K562 (cell line): ENCODE data around the gene FHIP2A.

Experiments
- ELF4 ChIP-seq: fragments of 450-650 bp; formaldehyde crosslinking; IDR thresholded peaks from 2 replicates; pipeline ENCODE4 v1.4.0; 2022; ENCODE audit warnings: missing genetic modification characterization
- HDAC8 ChIP-seq: fragments of 450-650 bp; IDR thresholded peaks from 2 replicates; pipeline ENCODE4 v1.6.1; 2016; ENCODE audit warnings: mild to moderate bottlenecking, missing genetic modification characterization, moderate library complexity, missing compliant biosample characterization
- SP2 ChIP-seq: IDR thresholded peaks from 2 replicates; pipeline ENCODE4 v1.6.1; 2011; ENCODE audit warnings: mild to moderate bottlenecking, low read depth, low read length, moderate library complexity; ENCODE audit not compliant: poor library complexity, severe bottlenecking; ENCODE audit errors: extremely low read depth
- TF ChIP-seq, protein P1 (sequence below), 3 experiments: IDR thresholded peaks in 2 of 3; conservative IDR thresholded peaks in 1 of 3; 2 replicates each; pipeline ENCODE4 v1.5.1; 2011 to 2012; ENCODE audit warnings: low read length in 3 of 3, mild to moderate bottlenecking in 3 of 3, control low read depth in 2 of 3, improper control_type of control experiment in 1 of 3, inconsistent platforms in 1 of 3, low read depth in 1 of 3, mixed read lengths in 1 of 3, moderate library complexity in 1 of 3; ENCODE audit not compliant: insufficient read depth in 2 of 3
- TF ChIP-seq, protein P2 (sequence below): fragments of 250-450 bp; sonication (Bioruptor Pico); IDR thresholded peaks from 2 replicates; pipeline ENCODE4 v1.8.0; 2022; ENCODE audit warnings: moderate library complexity, mild to moderate bottlenecking, inconsistent platforms

DNA sequence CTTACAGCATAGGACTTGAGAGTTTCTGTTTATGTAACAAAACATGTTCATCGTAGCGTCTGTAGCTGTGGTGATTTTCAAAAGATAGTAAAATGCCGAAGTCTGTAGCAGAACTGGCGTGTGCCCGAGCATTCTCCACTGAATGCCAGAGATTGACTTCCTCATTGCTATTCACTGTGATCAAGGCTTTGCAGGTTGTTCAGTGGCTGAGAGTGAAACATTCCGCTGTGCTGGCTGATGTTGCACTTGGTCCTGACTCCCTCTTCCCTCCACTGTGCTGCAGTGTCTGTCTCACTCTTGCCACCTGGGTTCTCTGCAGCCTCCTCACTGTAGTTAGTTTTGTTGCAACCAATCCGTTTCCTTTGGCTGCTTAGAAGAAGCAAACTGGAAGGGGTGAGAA is 37.6 kb downstream of the FHIP2A start:
- TF ChIP-seq, protein P1, sequence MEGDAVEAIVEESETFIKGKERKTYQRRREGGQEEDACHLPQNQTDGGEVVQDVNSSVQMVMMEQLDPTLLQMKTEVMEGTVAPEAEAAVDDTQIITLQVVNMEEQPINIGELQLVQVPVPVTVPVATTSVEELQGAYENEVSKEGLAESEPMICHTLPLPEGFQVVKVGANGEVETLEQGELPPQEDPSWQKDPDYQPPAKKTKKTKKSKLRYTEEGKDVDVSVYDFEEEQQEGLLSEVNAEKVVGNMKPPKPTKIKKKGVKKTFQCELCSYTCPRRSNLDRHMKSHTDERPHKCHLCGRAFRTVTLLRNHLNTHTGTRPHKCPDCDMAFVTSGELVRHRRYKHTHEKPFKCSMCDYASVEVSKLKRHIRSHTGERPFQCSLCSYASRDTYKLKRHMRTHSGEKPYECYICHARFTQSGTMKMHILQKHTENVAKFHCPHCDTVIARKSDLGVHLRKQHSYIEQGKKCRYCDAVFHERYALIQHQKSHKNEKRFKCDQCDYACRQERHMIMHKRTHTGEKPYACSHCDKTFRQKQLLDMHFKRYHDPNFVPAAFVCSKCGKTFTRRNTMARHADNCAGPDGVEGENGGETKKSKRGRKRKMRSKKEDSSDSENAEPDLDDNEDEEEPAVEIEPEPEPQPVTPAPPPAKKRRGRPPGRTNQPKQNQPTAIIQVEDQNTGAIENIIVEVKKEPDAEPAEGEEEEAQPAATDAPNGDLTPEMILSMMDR (IDR thresholded peaks at IDR 0.05 in 2 of 3, conservative IDR thresholded peaks at IDR 0.05 in 1 of 3; ENCODE audit: insufficient read depth in 2 of 3, low read depth in 1 of 3, low read length in 3 of 3): no peak
- TF ChIP-seq ELF4 (CRISPR knock-in tag) (no peak), HDAC8 (tag) (no peak), SP2 (no peak)
- TF ChIP-seq, protein P2, sequence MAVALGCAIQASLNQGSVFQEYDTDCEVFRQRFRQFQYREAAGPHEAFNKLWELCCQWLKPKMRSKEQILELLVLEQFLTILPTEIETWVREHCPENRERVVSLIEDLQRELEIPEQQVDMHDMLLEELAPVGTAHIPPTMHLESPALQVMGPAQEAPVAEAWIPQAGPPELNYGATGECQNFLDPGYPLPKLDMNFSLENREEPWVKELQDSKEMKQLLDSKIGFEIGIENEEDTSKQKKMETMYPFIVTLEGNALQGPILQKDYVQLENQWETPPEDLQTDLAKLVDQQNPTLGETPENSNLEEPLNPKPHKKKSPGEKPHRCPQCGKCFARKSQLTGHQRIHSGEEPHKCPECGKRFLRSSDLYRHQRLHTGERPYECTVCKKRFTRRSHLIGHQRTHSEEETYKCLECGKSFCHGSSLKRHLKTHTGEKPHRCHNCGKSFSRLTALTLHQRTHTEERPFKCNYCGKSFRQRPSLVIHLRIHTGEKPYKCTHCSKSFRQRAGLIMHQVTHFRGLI (CRISPR knock-in tag): no peak
